ENCODE measurements around the gene RREB1.

The RREB1 gene

DNA sequence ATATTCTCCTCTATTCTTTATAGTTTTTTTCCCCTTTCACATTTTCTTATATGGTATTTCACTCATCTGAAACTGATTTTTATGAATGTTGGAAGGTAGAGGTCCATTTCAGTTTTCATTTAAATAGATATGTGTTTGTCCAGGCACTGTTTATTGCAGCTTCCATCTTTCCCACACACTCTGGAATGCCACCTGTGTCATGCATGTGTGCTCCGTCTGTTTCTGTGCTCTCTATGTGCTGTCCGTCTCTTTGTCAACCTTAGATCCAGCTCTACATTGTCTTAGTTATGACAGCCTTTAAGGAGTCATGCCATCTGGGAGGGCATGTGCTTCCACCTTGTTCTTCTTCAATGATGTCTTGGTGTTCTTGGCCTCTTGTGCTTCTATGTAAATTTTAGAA lies 36.4 kb upstream of the RREB1 start:
- H3K4me1 ChIP-seq (ENCODE audit: control insufficient read depth, low read length), result no peaks in the 10 kb centered on the region
- no peaks in the 10 kb centered on the region for H3K36me3 ChIP-seq (ENCODE audit: control insufficient read depth, low read length)
- no peaks in the 10 kb centered on the region for H3F3A ChIP-seq (ENCODE audit: control insufficient read depth, insufficient read depth)
- H4K20me1 ChIP-seq (ENCODE audit: control insufficient read depth, insufficient read depth, low read depth, low read length), result no peaks in the 10 kb centered on the region
- H3K4me3 ChIP-seq (ENCODE audit: low read length), result no peak overlapping the region
- no peak overlapping the region for H3K27ac ChIP-seq (ENCODE audit: low read depth, low read length)
- H3K9me3 ChIP-seq (ENCODE audit: control insufficient read depth, insufficient read depth, low read length), result no peaks in the 10 kb centered on the region
- no peaks in the 10 kb centered on the region for H3K9me2 ChIP-seq (replicated peaks; ENCODE audit: control insufficient read depth, low read length)
- H3K4me2 ChIP-seq (ENCODE audit: low read length), result no peak overlapping the region
- H3K27me3 ChIP-seq (ENCODE audit: control insufficient read depth, low read length), result no peaks in the 10 kb centered on the region; the same call in 1 of the 2 replicates
- H3K79me2 ChIP-seq (ENCODE audit: control insufficient read depth, low read length), result no peaks in the 10 kb centered on the region
- TF ChIP-seq EZH2phosphoT487 (IDR thresholded peaks at IDR 0.05; ENCODE audit: borderline replicate concordance, low read length), result no peak

GRCh38 chr6:7073082-7073820 lies 34.5 kb upstream of the RREB1 start:
- Histone ChIP-seq H3K27ac (ENCODE audit: low read depth, low read length) (no peak overlapping the region), H3K4me3 (ENCODE audit: low read length) (no peak overlapping the region), H3K4me1 (ENCODE audit: control insufficient read depth, low read length) (no peaks in the 10 kb centered on the region), H3K79me2 (ENCODE audit: control insufficient read depth, low read length) (no peaks in the 10 kb centered on the region), H3K9me3 (ENCODE audit: control insufficient read depth, insufficient read depth, low read length) (no peaks in the 10 kb centered on the region), H3K36me3 (ENCODE audit: control insufficient read depth, low read length) (no peaks in the 10 kb centered on the region), H4K20me1 (ENCODE audit: control insufficient read depth, insufficient read depth, low read depth, low read length) (no peaks in the 10 kb centered on the region), H3K4me2 (ENCODE audit: low read length) (no peak overlapping the region), H3K9me2 (replicated peaks; ENCODE audit: control insufficient read depth, low read length) (no peaks in the 10 kb centered on the region), H3K27me3 (ENCODE audit: control insufficient read depth, low read length) (no peaks in the 10 kb centered on the region; the same call in 1 of the 2 replicates), H3F3A (ENCODE audit: control insufficient read depth, insufficient read depth) (no peaks in the 10 kb centered on the region)
- no peak for TF ChIP-seq EZH2phosphoT487 (IDR thresholded peaks at IDR 0.05; ENCODE audit: borderline replicate concordance, low read length)
- no peak for TF ChIP-seq CTCF (IDR thresholded peaks at IDR 0.05; ENCODE audit: low read depth, low read length, poor library complexity, severe bottlenecking)

DNA sequence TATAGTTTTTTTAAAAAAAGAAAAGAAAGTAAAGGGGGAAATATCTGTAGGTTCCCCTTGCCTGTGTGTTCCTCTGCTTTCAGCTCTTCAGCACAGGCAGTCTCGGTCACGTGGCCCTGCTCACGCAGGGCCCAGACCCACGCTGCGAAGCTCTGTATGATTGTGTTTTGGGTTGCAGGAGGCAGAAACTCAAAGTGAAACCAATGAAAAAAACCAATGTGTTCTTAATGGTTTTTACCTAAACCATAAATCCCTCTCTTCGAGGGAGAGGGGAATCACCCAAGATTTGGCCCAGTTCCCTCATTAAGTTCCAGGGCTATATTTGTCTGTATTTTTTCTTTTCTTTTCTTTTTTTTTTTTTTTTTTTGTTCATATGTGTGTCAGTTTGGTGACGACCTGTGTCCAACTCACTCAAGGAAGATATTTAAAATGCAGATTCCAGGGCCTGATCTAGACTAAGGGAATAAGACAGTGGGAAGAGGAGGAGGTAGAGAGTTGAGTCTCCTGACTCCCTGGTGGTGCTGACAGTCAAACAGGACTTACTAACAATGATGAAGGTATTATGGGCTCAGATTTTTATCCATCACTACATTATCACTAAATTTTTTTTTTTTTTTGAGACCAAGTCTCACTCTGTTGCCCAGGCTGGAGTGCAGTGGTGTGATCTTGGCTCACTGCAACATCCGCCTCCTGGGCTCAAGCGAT lies 33.8 kb upstream of the RREB1 start:
- Histone ChIP-seq H3K4me1 (ENCODE audit: control insufficient read depth, low read length) (no peaks in the 10 kb centered on the region), H4K20me1 (ENCODE audit: control insufficient read depth, insufficient read depth, low read depth, low read length) (no peaks in the 10 kb centered on the region), H3K4me2 (ENCODE audit: low read length) (no peak overlapping the region), H3F3A (ENCODE audit: control insufficient read depth, insufficient read depth) (no peaks in the 10 kb centered on the region), H3K27me3 (ENCODE audit: control insufficient read depth, low read length) (no peaks in the 10 kb centered on the region; the same call in 1 of the 2 replicates), H3K9me3 (ENCODE audit: control insufficient read depth, insufficient read depth, low read length) (no peaks in the 10 kb centered on the region), H3K4me3 (ENCODE audit: low read length) (no peak overlapping the region), H3K79me2 (ENCODE audit: control insufficient read depth, low read length) (no peaks in the 10 kb centered on the region), H3K9me2 (replicated peaks; ENCODE audit: control insufficient read depth, low read length) (no peaks in the 10 kb centered on the region), H3K27ac (ENCODE audit: low read depth, low read length) (no peak overlapping the region), H3K36me3 (ENCODE audit: control insufficient read depth, low read length) (no peaks in the 10 kb centered on the region)
- TF ChIP-seq EZH2phosphoT487 (IDR thresholded peaks at IDR 0.05; ENCODE audit: borderline replicate concordance, low read length) (no peak), CTCF (IDR thresholded peaks at IDR 0.05; ENCODE audit: low read depth, low read length, poor library complexity, severe bottlenecking) (no peak)

DNA sequence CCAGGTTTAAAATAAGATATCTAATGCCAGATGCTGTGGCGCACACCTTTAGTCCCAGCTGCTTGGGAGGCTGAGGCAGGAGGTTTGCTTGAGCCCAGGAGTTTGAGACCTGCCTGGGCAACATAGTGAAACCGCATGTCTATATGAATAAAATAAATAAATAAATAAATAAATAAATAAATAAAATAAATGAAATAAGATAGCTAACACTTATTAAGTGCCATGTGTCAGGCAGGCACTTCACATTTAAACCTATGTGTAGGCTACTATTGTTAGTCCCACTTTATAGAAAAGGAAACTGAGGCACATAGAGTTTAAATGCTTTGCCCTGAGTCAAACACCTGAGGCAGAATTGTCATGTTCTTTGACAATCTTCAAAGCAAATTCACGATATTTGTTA lies 32.9 kb upstream of the RREB1 start:
- no peaks in the 10 kb centered on the region; the same call in 1 of the 2 replicates for H3K27me3 ChIP-seq (ENCODE audit: control insufficient read depth, low read length)
- H3K4me1 ChIP-seq (ENCODE audit: control insufficient read depth, low read length), result no peaks in the 10 kb centered on the region
- no peaks in the 10 kb centered on the region for H3K36me3 ChIP-seq (ENCODE audit: control insufficient read depth, low read length)
- no peak overlapping the region for H3K4me3 ChIP-seq (ENCODE audit: low read length)
- no peaks in the 10 kb centered on the region for H3K79me2 ChIP-seq (ENCODE audit: control insufficient read depth, low read length)
- TF ChIP-seq EZH2phosphoT487 (IDR thresholded peaks at IDR 0.05; ENCODE audit: borderline replicate concordance, low read length) (no peak), CTCF (IDR thresholded peaks at IDR 0.05; ENCODE audit: low read depth, low read length, poor library complexity, severe bottlenecking) (no peak)
- H3K9me3 ChIP-seq (ENCODE audit: control insufficient read depth, insufficient read depth, low read length), result no peaks in the 10 kb centered on the region
- no peaks in the 10 kb centered on the region for H3F3A ChIP-seq (ENCODE audit: control insufficient read depth, insufficient read depth)
- no peaks in the 10 kb centered on the region for H4K20me1 ChIP-seq (ENCODE audit: control insufficient read depth, insufficient read depth, low read depth, low read length)
- no peak overlapping the region for H3K27ac ChIP-seq (ENCODE audit: low read depth, low read length)
- no peak overlapping the region for H3K4me2 ChIP-seq (ENCODE audit: low read length)
- H3K9me2 ChIP-seq (replicated peaks; ENCODE audit: control insufficient read depth, low read length), result no peaks in the 10 kb centered on the region
